AG08396 (cell line): Measurements from ENCODE around the gene LUC7L3.

Source experiments
- DNase-seq: peaks from one replicate; pipeline ENCODE4 v3.0.0; 2012; ENCODE audit warnings: low spot score, mixed read lengths

The LUC7L3 gene

DNA sequence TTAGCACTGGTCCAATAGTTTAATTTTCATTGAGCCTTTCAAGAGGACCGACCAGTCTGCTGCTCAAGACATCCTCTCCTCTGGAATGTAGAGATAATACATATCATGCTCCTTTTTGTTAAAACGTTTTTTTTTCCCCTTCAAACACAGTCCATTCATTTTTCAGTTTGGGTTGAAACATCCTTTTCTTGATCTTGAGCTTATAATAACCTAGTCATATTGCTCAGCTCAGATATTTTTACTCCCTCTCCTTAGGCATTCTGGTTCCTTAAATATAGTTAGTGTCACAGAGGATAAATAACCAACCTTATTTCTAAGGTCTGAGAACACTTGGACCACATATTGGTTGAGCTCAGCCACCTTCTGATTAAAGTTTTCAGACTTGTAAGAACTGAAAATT lies 35.1 kb downstream of the LUC7L3 start:
- DNase-seq = no peak

GRCh38 chr17:50758524-50758923 lies 39.1 kb downstream of the LUC7L3 start:
- DNase-seq = no peak

DNA sequence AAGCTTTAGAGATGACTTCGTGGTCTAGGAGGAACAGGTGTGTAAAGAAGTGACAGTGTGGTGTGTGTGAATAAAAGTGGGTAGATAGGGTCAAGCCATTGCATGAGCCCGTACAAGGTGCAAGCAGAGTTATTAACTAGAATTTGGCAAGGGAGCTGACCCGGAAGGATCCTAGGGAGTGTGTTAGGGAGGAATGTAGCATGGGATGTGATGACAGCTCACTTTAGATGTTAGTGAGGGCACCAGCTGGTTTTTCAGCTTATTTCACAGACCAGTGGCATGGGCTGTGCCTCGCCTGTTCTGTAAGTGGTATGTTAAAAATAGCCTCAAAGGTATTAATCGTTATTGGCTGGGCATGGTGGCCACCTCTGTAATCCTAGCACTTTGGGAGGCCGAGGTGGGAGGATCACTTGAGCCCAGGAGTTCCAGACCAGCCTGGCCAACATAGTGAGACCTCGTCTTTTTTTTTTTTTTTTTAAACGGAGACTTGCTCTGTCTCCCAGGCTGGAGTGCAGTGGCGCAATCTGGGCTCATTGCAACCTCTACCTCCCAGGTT lies 39.7 kb downstream of the LUC7L3 start:
- no peak for DNase-seq

DNA sequence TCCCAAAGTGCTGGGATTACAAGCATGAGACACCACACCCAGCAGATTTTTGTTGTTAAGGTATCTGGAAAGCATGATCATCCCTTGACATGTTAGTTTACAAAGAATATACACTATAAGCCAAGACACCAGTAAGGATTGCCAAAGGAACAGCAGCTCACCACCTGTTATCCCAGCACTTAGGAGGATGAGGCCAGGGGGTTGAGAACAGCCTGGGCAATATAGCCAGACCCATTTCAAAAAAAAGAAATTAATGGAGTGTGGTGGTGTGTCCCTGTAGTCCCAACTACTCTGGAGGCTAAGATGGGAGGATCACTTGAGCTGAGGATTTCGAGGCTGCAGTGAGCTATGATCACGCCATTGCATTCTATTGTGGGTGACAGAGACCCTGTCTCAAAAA lies 42.8 kb downstream of the LUC7L3 start:
- DNase-seq = no peak

GRCh38 chr17:50763716-50764475 lies 44.5 kb downstream of the LUC7L3 start:
- DNase-seq = no peak

DNA sequence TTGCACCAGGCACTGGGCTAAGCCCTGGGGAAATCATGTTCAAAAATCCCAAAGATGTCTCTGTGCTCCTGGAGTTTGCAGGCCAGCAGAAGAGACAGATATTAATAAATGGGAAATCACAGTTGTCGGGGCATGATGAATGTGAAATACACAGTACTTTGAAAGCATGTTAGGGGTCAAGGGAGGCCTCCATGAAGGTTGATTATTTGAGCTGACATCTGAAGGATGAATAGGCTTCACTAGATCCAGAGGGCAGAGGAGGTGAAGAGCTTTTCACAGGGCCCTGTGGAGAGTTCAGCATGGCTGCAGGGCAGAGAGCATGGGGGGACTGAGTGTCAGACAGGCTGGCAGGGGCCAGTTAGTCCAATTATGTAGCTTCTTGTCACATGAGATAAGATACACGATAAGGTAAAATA lies 45.3 kb downstream of the LUC7L3 start:
- no peak for DNase-seq

DNA sequence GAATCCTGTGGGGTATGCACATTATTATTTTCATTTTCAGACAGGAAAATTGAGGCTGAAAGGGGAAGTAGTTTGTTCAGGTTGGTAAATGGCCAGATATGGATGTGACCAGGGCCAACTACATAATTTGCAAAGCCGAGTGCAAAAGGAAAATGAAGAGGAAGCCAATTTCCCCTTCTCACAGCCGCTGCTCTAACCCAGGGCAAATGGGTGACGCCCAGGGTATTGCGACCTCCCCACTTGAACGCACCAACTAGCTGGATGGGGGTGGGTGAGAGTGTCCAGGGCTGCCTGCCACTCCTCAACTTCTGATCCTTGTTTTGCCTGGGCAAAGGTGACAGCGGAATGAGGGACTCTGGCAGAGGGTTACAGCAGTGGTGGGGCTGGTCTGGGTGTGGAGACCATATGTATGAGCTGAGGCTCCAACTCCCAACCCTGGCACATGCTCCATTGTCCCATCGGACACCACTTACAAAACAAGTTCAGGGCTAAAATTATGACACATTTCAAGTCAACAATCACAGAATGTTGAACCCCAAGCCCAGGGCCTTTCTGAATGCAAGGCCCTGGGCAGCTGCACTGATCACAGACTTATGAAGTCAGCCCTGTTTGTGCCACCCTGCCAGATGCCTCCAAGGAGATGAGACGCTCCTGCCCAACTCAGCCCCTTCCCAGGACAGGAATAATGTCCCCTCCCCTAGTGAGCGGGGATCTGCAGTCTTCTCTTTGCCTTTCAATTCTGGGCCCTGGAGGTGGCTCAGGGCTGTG lies 46.2 kb downstream of the LUC7L3 start:
- DNase-seq = no peak

GRCh38 chr17:50766222-50767023 lies 47.0 kb downstream of the LUC7L3 start:
- no peak for DNase-seq

GRCh38 chr17:50767030-50767429 lies 47.6 kb downstream of the LUC7L3 start:
- no peak for DNase-seq

GRCh38 chr17:50767446-50767845 lies 48.0 kb downstream of the LUC7L3 start, which contains the start of gene ANKRD40CL:
TSS of gene ANKRD40CL (minus strand) at chr17:50767518. CDS start at chr17:50766913, 605 bp downstream.
- no peak for DNase-seq

- DNase-seq = no peak
Observed at GRCh38 chr17:50768346-50768761, 49.0 kb downstream of the LUC7L3 start.

- no peak for DNase-seq
Observed at GRCh38 chr17:50769884-50770283, 50.5 kb downstream of the LUC7L3 start.

- no peak for DNase-seq
Observed at GRCh38 chr17:50770346-50770745, 50.9 kb downstream of the LUC7L3 start.

DNA sequence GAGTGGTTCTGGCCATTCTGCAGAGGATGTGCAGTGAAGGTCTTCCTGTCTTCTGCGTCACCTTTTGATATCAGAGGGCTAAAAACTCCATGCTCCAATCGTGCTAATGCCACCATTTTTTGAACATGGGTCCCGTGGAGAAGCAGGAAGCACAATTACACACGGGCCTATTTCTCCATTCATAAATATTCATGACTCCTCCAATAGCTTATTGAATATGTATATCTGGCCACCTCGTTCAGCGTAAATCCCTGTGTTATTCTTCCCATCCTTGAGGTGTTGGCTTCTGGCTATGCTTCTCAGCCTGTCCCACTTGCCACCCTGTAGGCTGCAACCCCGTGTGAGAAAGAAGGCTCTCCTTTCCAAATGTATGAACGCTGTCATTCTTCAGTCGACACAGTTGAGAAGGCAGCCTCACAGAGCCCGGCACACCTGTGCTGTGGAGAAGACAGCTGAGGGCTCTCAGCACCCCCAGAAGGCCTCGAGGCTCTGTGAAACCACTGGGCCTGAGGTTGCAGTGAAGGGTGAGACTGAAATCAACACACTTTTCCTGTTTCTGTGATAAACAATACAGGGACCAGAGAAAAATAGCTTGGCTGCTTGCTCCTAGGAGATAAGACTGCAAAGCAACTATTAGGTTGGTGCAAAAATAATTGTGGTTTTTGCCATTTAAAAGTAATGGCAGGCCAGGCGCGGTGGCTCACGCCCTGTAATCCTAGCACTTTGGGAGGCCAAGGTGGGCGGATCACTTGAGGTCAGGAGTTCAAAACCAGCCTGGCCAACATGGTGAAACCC lies 52.8 kb downstream of the LUC7L3 start:
- no peak for DNase-seq

DNA sequence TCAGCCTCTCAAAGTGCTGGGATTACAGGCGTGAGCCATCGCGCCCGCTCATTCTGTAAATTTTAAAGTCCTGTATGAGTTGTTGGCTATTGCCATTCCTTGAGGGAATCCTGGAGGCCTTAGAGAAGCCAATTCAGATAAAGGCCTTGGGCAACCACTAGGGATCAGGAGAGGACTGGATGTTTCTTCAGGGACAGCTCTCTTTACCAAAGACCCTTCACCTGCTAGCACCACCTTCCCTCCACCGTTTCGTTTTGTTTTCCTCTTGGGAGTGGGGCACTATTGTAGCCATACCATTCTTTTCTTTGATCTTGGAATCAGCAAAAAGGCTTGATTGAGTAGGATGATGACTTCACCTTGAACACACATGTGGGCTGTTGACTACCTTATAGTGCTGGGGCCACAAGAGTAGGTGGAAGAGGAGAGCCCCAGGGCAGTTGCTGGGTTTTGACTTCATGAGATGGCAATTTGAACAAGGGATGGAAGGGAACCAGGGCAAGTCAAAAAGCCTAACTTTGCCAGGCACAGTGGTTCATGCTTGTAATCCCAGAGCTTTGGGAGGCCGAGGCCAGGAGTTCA lies 54.9 kb downstream of the LUC7L3 start:
- DNase-seq = no peak

GRCh38 chr17:50775926-50776325 lies 56.5 kb downstream of the LUC7L3 start:
- DNase-seq = no peak

DNA sequence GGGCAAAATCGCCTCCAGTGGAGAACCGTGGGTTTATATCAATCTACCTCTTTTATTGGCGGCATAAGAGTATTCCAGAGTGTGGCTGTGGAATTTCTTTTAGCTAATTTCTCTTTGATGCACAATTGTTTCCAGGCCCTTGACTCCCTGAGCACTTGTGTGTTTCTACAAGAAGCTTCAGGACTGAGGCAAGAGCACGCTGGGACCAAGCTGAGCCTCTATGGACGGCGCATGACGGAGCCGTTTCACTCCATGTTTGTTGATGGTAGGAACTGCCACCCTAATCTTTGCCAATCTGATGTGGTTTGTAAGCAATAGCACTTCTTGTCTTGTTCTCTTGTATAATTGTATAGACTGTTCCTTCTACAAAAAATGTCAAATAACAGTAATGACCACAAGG lies 59.1 kb downstream of the LUC7L3 start:
- DNase-seq = no peak

- DNase-seq = no peak
Observed at GRCh38 chr17:50778988-50779387, 59.6 kb downstream of the LUC7L3 start.

DNA sequence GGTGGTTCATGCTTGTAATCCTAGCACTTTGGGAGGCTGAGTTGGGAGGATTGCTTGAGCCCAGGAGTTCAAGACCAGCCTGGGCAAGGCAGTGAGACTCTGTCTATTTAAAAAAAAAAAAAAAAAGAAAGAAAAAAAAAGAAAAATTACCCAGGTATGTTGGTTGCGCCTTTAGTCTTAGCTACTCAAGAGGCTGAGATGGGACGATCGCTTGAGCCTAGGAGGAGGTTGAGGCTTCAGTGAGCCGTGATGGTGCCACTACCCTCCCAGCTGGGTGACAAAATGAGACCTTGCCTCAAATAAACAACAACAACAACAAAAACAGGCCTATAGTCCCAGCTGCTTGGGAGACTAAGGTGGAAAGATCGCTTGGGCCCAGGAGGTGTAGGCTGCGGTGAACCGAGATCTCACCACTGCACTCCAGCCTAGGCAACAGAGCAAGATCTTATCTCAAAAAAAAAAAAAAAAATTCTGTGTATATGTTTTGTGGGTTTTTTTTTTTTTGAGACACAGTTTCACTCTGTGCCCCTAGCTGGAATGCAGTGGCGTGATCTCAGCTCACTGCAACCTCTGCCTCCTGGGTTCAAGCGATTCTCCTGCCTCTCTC lies 60.4 kb downstream of the LUC7L3 start:
- no peak for DNase-seq

GRCh38 chr17:50781167-50781566 lies 61.8 kb downstream of the LUC7L3 start:
- DNase-seq = no peak
